Keratinocyte (primary cell): ENCODE data around the gene IPO13.

ENCODE experiments used
- EZH2 ChIP-seq: IDR thresholded peaks from one replicate; pipeline ENCODE4 v1.6.1; 2012; ENCODE audit warnings: inconsistent platforms, mild to moderate bottlenecking, low read length, moderate library complexity
- TF ChIP-seq, protein P1 (sequence below), 3 experiments: IDR thresholded peaks in 1 of 3; conservative IDR thresholded peaks in 1 of 3; optimal IDR thresholded peaks in 1 of 3; 2 replicates in 2 of 3; 3 replicates in 1 of 3; pipeline versions ENCODE3 to v1.5.1; 2011; ENCODE audit warnings: low read length in 3 of 3, mild to moderate bottlenecking in 3 of 3, moderate library complexity in 2 of 3, control low read depth in 1 of 3, inconsistent platforms in 1 of 3; ENCODE audit not compliant: insufficient read depth in 2 of 3; ENCODE audit errors: extremely low read depth in 1 of 3

DNA sequence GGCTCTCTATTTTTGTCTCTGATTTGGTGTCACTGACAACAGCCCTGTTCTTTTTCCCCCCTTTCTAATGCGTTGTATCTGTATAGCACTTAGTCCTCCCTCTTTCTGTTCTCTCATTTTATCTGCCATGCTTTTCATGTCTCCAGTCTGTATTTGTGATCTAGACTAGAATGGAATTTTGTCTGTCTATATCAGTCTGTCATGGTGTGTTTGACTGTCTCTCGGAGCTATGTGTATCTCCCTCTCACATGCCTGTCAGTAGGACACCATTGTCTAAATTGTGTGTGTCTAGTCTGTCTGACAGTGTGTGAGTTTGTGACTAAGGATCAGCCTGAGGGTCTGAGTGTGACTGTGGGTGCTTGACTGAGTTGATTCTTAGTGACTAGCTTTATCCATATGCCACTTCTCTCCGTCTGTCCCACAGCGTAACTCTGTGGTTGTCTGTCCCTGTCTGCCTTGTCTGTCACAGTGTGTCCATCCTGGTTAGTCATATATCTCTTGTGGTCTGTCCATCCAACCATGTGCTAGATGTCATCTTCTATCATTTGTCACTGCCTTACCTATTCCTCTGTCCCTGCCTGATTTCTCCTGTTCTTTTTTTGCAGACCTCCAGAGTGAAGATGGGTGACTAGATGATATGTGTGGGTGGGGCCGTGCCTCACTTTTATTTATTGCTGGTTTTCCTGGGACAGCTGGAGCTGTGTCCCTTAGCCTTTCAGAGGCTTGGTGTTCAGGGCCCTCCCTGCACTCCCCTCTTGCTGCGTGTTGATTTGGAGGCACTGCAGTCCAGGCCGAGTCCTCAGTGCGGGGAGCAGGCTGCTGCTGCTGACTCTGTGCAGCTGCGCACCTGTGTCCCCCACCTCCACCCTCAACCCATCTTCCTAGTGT, 30.9 kb downstream of the IPO13 start:
- TF ChIP-seq, protein P1, sequence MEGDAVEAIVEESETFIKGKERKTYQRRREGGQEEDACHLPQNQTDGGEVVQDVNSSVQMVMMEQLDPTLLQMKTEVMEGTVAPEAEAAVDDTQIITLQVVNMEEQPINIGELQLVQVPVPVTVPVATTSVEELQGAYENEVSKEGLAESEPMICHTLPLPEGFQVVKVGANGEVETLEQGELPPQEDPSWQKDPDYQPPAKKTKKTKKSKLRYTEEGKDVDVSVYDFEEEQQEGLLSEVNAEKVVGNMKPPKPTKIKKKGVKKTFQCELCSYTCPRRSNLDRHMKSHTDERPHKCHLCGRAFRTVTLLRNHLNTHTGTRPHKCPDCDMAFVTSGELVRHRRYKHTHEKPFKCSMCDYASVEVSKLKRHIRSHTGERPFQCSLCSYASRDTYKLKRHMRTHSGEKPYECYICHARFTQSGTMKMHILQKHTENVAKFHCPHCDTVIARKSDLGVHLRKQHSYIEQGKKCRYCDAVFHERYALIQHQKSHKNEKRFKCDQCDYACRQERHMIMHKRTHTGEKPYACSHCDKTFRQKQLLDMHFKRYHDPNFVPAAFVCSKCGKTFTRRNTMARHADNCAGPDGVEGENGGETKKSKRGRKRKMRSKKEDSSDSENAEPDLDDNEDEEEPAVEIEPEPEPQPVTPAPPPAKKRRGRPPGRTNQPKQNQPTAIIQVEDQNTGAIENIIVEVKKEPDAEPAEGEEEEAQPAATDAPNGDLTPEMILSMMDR (optimal IDR thresholded peaks at IDR 0.05 in 1 of 3, IDR thresholded peaks at IDR 0.05 in 1 of 3, conservative IDR thresholded peaks at IDR 0.05 in 1 of 3; ENCODE audit: extremely low read depth in 1 of 3, insufficient read depth in 2 of 3, low read length in 3 of 3) = no peak
- TF ChIP-seq EZH2 = no peak
